GM10266 (cell line): ENCODE results near the gene SLCO3A1.

Experiments used
- DNase-seq: peaks from one replicate; pipeline ENCODE4 v3.0.0; 2012; ENCODE audit errors: extremely low spot score
- CTCF ChIP-seq: IDR thresholded peaks from 2 replicates; pipeline ENCODE4 v1.5.1; 2012; ENCODE audit warnings: mild to moderate bottlenecking, low read depth; ENCODE audit not compliant: control insufficient read depth, insufficient read depth; ENCODE audit errors: missing control alignments

Gene SLCO3A1

GRCh38 chr15:92149029-92149428 is 295.5 kb downstream of the SLCO3A1 start:
- no peak for TF ChIP-seq CTCF
- DNase-seq: no peak

GRCh38 chr15:92149465-92149864 is 296.0 kb downstream of the SLCO3A1 start:
- DNase-seq: no peak
- no peak for TF ChIP-seq CTCF

- TF ChIP-seq CTCF: no peak
- DNase-seq: no peak
Measured at GRCh38 chr15:92151168-92151567, 297.7 kb downstream of the SLCO3A1 start.

- TF ChIP-seq CTCF: no peak
- no peak for DNase-seq
Measured at GRCh38 chr15:92151741-92152140, 298.2 kb downstream of the SLCO3A1 start.

- DNase-seq: no peak
- no peak for TF ChIP-seq CTCF
Measured at GRCh38 chr15:92152983-92153382, 299.5 kb downstream of the SLCO3A1 start.

- DNase-seq: no peak
- no peak for TF ChIP-seq CTCF
Measured at GRCh38 chr15:92153620-92154019, 300.1 kb downstream of the SLCO3A1 start.

- no peak for DNase-seq
- TF ChIP-seq CTCF: no peak
Measured at GRCh38 chr15:92155934-92156333, 302.4 kb downstream of the SLCO3A1 start.
